Erythroblast (primary cell): ENCODE results near the gene SLC50A1.

Source experiments
- GATA1 ChIP-seq: IDR thresholded peaks from 2 replicates; pipeline ENCODE4 v1.6.1; 2011; ENCODE audit warnings: low read depth, mild to moderate bottlenecking, control low read depth, low read length, moderate library complexity
- POLR2A ChIP-seq: IDR thresholded peaks from 2 replicates; pipeline ENCODE4 v1.6.1; 2011; ENCODE audit warnings: mild to moderate bottlenecking, low read length

DNA sequence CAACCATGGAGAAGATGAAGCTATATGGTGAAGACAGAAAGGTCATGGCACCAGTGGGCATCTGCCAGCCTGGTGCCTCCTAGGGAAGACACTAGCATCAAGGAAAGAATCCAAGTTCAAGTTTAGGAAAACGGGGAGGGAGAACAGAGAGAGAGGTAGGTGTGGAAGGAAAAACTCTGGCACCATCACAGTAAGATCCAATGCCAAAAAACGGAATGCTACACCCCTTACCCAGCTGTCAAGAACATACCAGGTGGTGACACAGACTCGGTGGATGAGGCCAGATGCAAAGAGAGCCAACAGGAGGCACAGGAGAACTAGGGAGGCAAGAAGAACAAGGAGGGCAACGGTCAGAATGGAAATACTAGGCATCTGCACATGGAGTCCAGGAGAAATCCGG lies 33.9 kb downstream of the SLC50A1 start:
- TF ChIP-seq POLR2A, result no peak
- TF ChIP-seq GATA1, result no peak
